Pons (tissue), 1 donor: ENCODE data around the gene CDH5.

Experiments
- DNase-seq: peaks from one replicate; pipeline ENCODE4 v3.0.0-alpha.2; 2016; ENCODE audit warnings: low spot score

Gene CDH5

GRCh38 chr16:66391726-66392670 lies 25.5 kb downstream of the CDH5 start:
- no peak for DNase-seq

- no peak for DNase-seq
Observed at GRCh38 chr16:66395806-66396555, 29.5 kb downstream of the CDH5 start.

- no peak for DNase-seq
Observed at GRCh38 chr16:66397736-66398433, 31.4 kb downstream of the CDH5 start.

- DNase-seq, result no peak
Observed at GRCh38 chr16:66399031-66399430, 32.5 kb downstream of the CDH5 start.

- DNase-seq, result no peak
Observed at GRCh38 chr16:66399930-66400329, 33.4 kb downstream of the CDH5 start.

- no peak for DNase-seq
Observed at GRCh38 chr16:66400503-66401380, 34.3 kb downstream of the CDH5 start.

- no peak for DNase-seq
Observed at GRCh38 chr16:66401610-66402009, 35.1 kb downstream of the CDH5 start.

GRCh38 chr16:66402166-66402565 lies 35.7 kb downstream of the CDH5 start:
- DNase-seq, result no peak

GRCh38 chr16:66402591-66403230 lies 36.2 kb downstream of the CDH5 start:
- no peak for DNase-seq

- no peak for DNase-seq
Observed at GRCh38 chr16:66403531-66404145, 37.1 kb downstream of the CDH5 start.

GRCh38 chr16:66405057-66405783 lies 38.7 kb downstream of the CDH5 start:
- DNase-seq, result no peak

- peak; percentile 66 for DNase-seq
Observed at GRCh38 chr16:66406534-66407221, 40.2 kb downstream of the CDH5 start.

GRCh38 chr16:66408163-66409048 lies 41.9 kb downstream of the CDH5 start:
- peak; percentile 51 for DNase-seq

- no peak for DNase-seq
Observed at GRCh38 chr16:66409156-66409555, 42.7 kb downstream of the CDH5 start.

- DNase-seq, result no peak
Observed at GRCh38 chr16:66412182-66412581, 45.7 kb downstream of the CDH5 start.

- no peak for DNase-seq
Observed at GRCh38 chr16:66414891-66415290, 48.4 kb downstream of the CDH5 start.

GRCh38 chr16:66416136-66416535 lies 49.6 kb downstream of the CDH5 start:
- DNase-seq, result no peak
